Measurements from ENCODE around the gene TSPYL6.

Gene TSPYL6

GRCh38 chr2:54255230-54256090, 569 bp downstream of the TSPYL6 start:
- DNase-seq, result no peak

GRCh38 chr2:54254180-54254579, 1.8 kb downstream of the TSPYL6 start:
- DNase-seq, result no peak

- no peak for DNase-seq
Measured at GRCh38 chr2:54249629-54250028, 6.4 kb downstream of the TSPYL6 start.

DNA sequence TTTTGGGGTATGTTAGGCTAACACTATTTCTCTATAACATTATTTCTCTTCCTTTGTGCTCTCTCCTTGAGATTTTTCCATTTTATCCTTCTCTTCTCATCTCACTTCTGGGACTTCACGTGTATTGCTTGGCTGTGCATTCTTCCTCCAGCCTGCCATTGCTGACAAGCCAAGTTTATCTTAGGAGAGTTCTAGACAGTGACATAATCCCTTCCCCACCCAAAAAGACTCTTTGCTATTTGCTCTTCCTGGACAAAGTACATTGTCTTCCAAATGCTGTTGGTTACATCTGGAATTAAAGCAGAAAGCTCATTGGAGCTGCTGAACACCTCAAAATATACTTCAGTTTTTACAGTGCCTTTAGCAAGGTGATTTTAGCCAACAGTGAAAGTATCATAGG, 8.9 kb downstream of the TSPYL6 start:
- no peak for DNase-seq

GRCh38 chr2:54240515-54241469, 15.2 kb downstream of the TSPYL6 start:
- DNase-seq, result no peak

GRCh38 chr2:54239427-54239826, 16.6 kb downstream of the TSPYL6 start:
- DNase-seq, result no peak

DNA sequence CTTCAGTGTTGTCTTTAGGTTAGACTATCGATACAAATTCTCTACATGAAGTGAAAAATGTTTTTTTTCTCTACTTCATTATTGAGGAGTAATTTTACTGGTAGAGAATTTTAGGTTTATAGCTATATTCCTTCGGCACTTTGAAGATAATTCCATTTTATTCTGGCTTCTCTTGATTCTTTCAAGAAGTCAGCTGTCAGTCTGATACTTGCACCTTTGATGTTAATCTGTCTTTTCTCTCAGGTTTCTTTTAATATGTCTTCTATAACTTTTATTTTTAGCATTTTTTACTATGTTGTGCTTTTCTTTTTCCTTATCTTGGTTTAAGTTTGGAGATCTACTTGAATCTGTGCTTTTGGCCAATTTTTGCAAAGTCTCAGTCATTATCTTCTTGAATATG, 18.6 kb downstream of the TSPYL6 start:
- DNase-seq, result no peak

DNA sequence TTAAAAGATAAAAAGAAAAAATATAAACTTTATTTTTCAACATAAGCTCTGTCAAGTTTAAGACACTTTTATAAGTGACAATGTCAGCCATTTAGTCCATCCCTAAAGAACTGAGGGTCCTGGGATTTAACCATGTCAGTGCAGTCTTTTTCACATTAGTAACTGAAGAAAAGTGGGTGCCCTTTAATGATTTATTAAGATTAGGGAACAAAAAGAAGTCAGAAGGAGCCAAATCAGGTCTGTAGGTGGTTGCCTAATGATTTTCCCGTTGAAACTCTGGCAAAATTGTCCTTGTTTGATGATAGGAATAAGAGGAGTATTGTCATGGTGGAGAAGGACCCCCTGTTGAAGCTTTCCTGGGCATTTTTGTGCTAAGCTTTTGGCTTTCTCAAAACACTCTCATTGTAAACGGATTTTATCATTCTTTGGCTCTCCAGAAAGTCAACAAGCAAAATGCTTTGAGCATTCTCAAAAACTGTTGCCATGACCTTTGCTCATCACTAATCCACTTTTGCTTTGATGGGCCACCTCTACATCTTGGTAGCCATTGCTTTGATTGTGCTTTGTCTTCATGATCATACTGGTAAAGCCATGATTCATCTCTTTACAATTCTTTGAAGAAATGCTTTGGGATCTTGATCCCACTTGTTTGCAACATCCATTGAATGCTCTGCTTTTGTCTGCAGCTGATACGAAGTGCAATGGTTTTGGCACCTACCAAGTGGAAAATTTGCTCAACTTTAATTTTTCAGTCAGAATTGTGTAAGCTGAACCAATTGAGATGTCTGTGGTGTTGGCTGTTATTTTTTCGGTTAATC, 22.0 kb downstream of the TSPYL6 start:
- DNase-seq, result no peak

- no peak for DNase-seq
Measured at GRCh38 chr2:54228945-54229344, 27.1 kb downstream of the TSPYL6 start.

- DNase-seq, result no peak
Measured at GRCh38 chr2:54227798-54228197, 28.2 kb downstream of the TSPYL6 start.

- DNase-seq, result no peak
Measured at GRCh38 chr2:54226260-54226659, 29.8 kb downstream of the TSPYL6 start.

DNA sequence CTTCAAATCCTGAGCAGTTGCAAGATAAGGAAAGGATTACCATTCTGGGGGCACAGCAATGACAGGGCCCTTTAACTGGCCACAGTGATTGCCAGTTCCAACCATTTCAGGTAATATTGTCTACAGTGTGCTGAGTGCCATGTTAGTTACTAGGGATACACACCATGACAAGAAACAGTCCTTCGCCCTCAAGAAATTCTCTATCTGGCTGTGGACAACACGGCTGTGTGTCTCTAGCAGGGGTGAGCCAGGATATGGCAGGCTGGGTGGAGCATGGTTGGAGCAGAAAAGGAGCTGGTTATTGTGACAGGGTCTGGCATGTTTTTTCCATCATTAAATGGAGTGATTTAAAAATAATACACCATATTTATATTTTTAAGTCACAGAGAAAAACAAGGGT, 31.0 kb downstream of the TSPYL6 start:
- DNase-seq, result no peak

DNA sequence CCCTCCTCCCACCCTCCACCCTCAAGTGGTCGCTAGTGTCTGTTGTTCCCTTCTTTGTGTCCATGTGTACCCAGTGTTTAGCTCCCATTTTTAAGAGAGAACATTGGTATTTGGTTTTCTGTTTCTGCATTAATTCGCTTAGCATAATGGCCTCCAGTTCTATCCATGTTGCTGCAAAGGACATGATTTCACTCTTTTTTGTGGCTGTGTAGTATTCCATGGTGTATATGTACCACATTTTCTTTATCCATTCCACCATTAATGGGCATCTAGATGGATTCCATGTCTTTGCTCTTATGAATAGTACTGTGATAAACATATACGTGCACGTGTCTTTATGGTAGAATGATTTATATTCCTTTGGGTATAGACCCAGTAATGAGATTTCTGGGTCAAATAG, 42.9 kb downstream of the TSPYL6 start:
- no peak for DNase-seq

GRCh38 chr2:54212456-54212855, 43.6 kb downstream of the TSPYL6 start:
- DNase-seq, result no peak

DNA sequence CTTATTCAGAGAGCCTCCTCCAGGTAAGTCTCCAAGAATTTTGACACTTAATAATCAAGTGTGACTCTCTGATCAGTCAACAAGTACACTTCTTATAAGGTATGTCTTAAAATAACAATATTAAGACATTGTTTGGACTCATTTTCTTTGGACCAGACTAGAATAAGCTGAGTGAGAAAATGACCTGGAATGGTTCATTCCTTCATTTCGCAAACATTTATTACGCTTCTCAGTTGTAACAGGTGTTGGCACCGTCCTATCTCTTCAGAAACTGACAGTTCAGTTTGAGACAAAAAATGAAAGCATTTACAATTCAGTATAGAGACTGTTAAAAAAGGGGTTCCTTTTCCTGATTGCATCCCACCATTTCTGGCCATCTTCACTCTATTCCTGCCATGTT, 46.6 kb downstream of the TSPYL6 start:
- no peak for DNase-seq

GRCh38 chr2:54208364-54209240, 47.4 kb downstream of the TSPYL6 start:
- DNase-seq, result no peak

GRCh38 chr2:54207666-54208195, 48.3 kb downstream of the TSPYL6 start:
- DNase-seq, result no peak

DNA sequence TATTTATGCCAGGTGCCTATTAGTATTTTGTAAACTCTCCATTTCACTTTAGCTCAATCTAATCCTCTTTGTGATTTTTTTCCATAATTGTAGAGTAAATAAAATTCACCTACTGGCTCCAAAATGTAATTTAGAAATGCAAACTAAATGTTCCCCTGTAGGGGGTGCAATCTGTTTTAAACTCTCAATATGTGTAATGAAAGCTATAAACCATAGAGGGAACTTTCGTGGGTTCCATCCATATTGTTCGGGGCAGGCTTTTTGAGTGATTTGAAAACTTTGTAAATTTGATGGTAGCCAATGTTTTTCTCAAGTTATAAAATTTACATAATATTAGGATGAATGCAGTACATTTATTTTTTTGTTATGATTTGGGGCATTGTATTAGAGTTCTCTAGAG, 49.4 kb downstream of the TSPYL6 start:
- DNase-seq, result no peak

DNA sequence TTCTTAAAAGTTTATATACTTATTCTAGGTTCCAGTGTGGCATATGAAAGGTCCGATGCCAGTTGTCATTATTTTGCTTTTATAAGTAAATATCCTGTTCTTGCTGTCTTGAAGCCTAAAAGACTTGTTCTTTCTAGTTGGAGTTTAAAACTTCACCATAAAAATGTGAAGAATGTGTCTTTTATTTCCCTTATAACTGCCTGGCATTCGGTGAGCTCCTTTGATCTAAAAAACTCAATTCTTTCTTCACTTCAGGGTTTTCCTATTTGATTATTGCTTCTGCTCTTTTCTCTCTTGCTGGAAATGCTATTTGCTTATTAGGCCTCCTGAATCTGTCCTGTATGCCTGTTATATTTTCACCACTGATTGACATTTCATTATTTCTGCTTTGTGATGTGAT, 51.6 kb downstream of the TSPYL6 start:
- no peak for DNase-seq

All from activated effector memory CD4-positive, alpha-beta T cell treated with Interleukin-2 at 50 U/mL for 16 hours (primary cell).